Nephron (organoid): ENCODE measurements around the gene KIRREL3.

Experiments used
- H3K27ac Mint-ChIP-seq, 3 experiments: 2 replicates each; pipeline ENCODE4 v1.8.0; 2020; ENCODE audit warnings: mixed read lengths in 3 of 3, mild to moderate bottlenecking in 2 of 3, moderate library complexity in 1 of 3
- H3K27me3 Mint-ChIP-seq: 2 replicates; pipeline ENCODE4 v1.8.0; 2021; ENCODE audit warnings: low read depth, mild to moderate bottlenecking, moderate library complexity, mixed read lengths
- H3K36me3 Mint-ChIP-seq: 2 replicates; pipeline ENCODE4 v1.8.0; 2020; ENCODE audit warnings: low read depth, mixed read lengths
- H3K4me1 Mint-ChIP-seq: 2 replicates; pipeline ENCODE4 v1.8.0; 2020; ENCODE audit warnings: mixed read lengths
- H3K4me3 Mint-ChIP-seq, 3 experiments: 2 replicates each; pipeline ENCODE4 v1.8.0; 2020; ENCODE audit warnings: mild to moderate bottlenecking in 3 of 3, mixed read lengths in 3 of 3, moderate library complexity in 2 of 3
- H3K9me3 Mint-ChIP-seq: 2 replicates; pipeline ENCODE4 v1.8.0; 2020; ENCODE audit warnings: mixed read lengths
- CTCF ChIP-seq, 3 experiments: fragments of 200-600 bp; sonication (generic); IDR thresholded peaks; one replicate each; pipeline ENCODE4 v1.5.0; 2021; ENCODE audit warnings: antibody characterized with exemption in 3 of 3; ENCODE audit not compliant: unreplicated experiment in 3 of 3

KIRREL3 gene

GRCh38 chr11:126918556-126918955 lies 82.0 kb downstream of the KIRREL3 start:
- Mint-ChIP-seq H3K36me3 (no peaks in the 10 kb centered on the region), H3K4me3 (no peak overlapping the region), H3K27me3 (no peaks in the 10 kb centered on the region), H3K27ac (no peak overlapping the region), H3K9me3 (no peaks in the 10 kb centered on the region), H3K4me1 (no peaks in the 10 kb centered on the region)
- no peak for TF ChIP-seq CTCF (IDR thresholded peaks at IDR 0.05; ENCODE audit: unreplicated experiment in 3 of 3)

DNA sequence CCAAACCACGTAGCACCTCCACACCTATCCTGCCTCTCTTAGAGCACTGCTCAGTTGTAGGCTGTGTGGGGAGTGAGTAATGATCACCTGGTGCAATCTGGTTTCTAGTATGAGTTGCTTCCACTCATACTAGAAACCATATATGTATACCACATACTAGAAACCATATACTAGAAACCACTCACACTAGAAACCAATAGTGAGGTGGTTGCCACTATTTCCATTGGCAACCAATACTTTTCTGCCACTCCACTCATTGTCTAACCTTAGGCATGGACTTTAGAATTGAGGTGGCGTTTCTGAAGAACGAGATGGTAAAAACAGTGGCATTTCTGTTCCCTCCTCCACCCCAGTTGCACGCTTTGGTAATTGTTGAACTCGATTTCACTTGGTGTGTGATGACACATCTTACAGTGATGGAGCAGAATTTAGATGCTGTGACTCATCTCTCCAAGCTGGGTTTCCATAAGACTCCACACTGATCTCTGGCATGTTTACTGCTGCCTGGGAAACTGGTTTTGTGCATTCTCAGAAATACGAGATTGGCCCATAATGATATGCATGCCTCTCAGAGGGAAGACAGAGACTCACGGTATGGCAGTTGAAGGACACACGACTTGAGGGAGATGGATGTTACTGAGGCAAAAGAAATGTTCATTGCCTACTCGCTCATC lies 82.9 kb downstream of the KIRREL3 start:
- H3K27me3 Mint-ChIP-seq = no peaks in the 10 kb centered on the region
- H3K4me3 Mint-ChIP-seq = no peak overlapping the region
- no peaks in the 10 kb centered on the region for H3K9me3 Mint-ChIP-seq
- no peak overlapping the region for H3K27ac Mint-ChIP-seq
- no peaks in the 10 kb centered on the region for H3K4me1 Mint-ChIP-seq
- no peaks in the 10 kb centered on the region for H3K36me3 Mint-ChIP-seq
- no peak for TF ChIP-seq CTCF (IDR thresholded peaks at IDR 0.05; ENCODE audit: unreplicated experiment in 3 of 3)

DNA sequence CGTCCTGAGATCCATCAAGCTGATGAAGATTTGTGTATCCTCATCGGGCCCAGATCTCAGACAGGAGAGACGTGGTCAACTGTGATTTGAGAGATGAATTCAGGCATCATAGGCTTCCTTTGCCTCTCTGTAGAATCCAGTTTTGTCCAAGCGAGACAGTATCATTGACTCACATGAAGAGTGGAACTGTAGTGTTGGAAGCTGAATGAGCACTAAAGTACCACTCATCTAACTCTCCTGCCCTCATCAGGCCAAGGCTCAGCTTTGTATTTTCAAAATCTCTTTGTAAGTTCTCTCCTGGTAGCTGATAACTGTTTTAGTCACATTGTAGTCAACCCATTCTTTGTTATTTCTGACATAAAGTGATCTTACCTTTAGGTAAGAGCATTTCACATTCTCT lies 85.1 kb downstream of the KIRREL3 start:
- Mint-ChIP-seq H3K36me3 (no peaks in the 10 kb centered on the region), H3K27me3 (no peaks in the 10 kb centered on the region), H3K4me3 (no peak overlapping the region), H3K27ac (no peak overlapping the region), H3K4me1 (no peaks in the 10 kb centered on the region), H3K9me3 (no peaks in the 10 kb centered on the region)
- TF ChIP-seq CTCF (IDR thresholded peaks at IDR 0.05; ENCODE audit: unreplicated experiment in 3 of 3) = no peak

DNA sequence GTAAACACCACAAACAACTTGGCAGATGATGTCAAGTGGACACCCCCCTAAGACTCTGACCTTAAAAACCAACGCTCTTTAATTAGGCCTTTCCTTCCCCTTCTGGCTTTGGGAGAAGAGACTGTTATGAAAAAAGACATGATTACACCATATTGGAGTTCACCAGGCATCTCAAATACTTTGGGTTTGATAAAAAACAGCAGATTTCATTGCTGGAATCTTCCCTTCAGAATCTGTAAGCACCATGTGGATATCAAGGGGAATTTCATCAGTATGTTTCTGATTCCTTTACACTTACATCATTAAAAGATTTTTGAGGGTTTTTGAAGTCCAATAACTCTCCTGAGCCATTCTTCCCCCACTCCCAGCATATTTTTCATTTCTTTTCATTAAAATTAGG lies 85.6 kb downstream of the KIRREL3 start:
- H3K4me3 Mint-ChIP-seq = no peak overlapping the region
- H3K27me3 Mint-ChIP-seq = peaks cover 4% of the 10 kb centered on the region
- no peak overlapping the region for H3K27ac Mint-ChIP-seq
- TF ChIP-seq CTCF (IDR thresholded peaks at IDR 0.05; ENCODE audit: unreplicated experiment in 3 of 3) = no peak
- no peaks in the 10 kb centered on the region for H3K4me1 Mint-ChIP-seq
- H3K9me3 Mint-ChIP-seq = no peaks in the 10 kb centered on the region
- no peaks in the 10 kb centered on the region for H3K36me3 Mint-ChIP-seq

GRCh38 chr11:126914166-126914565 lies 86.4 kb downstream of the KIRREL3 start:
- Mint-ChIP-seq H3K4me1 (no peaks in the 10 kb centered on the region), H3K4me3 (no peak overlapping the region), H3K36me3 (no peaks in the 10 kb centered on the region), H3K27ac (no peak overlapping the region), H3K27me3 (peaks cover 6% of the 10 kb centered on the region), H3K9me3 (no peaks in the 10 kb centered on the region)
- no peak for TF ChIP-seq CTCF (IDR thresholded peaks at IDR 0.05; ENCODE audit: unreplicated experiment in 3 of 3)

GRCh38 chr11:126904520-126904919 lies 96.0 kb downstream of the KIRREL3 start:
- no peaks in the 10 kb centered on the region for H3K36me3 Mint-ChIP-seq
- H3K4me3 Mint-ChIP-seq = no peak overlapping the region
- peaks cover 13% of the 10 kb centered on the region for H3K27me3 Mint-ChIP-seq
- H3K4me1 Mint-ChIP-seq = peaks cover 7% of the 10 kb centered on the region
- peak overlapping the region in 1 of 3 experiments; percentile 11 for H3K27ac Mint-ChIP-seq
- H3K9me3 Mint-ChIP-seq = no peaks in the 10 kb centered on the region
- TF ChIP-seq CTCF (IDR thresholded peaks at IDR 0.05; ENCODE audit: unreplicated experiment in 3 of 3) = no peak
